Measurements from ENCODE around the gene FAM20B.

DNA sequence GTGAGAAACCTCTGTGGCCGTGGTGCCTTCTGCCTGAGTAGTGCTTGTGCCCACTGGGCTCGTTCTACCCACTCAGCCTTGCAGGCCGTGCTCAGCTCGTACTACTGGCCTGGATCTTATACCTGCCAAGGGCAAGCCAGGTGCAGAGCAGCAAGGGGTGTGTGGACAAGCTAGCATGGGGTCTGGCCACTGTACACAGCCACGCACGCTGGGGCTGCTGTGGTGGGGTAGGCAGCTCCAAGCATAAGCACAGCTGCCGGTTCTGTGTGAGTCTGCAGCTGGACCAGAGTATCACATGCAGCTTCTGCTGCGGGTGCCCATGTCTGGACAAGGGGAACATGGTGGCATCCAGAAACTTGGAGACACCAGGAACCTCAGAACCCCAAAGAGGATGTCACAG is 16.4 kb downstream of the FAM20B start:
- TF ChIP-seq, protein P1, sequence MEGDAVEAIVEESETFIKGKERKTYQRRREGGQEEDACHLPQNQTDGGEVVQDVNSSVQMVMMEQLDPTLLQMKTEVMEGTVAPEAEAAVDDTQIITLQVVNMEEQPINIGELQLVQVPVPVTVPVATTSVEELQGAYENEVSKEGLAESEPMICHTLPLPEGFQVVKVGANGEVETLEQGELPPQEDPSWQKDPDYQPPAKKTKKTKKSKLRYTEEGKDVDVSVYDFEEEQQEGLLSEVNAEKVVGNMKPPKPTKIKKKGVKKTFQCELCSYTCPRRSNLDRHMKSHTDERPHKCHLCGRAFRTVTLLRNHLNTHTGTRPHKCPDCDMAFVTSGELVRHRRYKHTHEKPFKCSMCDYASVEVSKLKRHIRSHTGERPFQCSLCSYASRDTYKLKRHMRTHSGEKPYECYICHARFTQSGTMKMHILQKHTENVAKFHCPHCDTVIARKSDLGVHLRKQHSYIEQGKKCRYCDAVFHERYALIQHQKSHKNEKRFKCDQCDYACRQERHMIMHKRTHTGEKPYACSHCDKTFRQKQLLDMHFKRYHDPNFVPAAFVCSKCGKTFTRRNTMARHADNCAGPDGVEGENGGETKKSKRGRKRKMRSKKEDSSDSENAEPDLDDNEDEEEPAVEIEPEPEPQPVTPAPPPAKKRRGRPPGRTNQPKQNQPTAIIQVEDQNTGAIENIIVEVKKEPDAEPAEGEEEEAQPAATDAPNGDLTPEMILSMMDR (conservative IDR thresholded peaks at IDR 0.05; ENCODE audit: low read depth in 2 of 2): no peak
- TF ChIP-seq NANOG (IDR thresholded peaks at IDR 0.05; ENCODE audit: borderline replicate concordance) (no peak), EZH2 (IDR thresholded peaks at IDR 0.05; ENCODE audit: low read depth, unreplicated experiment) (no peak), POLR2AphosphoS5 (IDR thresholded peaks at IDR 0.05; ENCODE audit: low read depth) (no peak), EZH2phosphoT487 (IDR thresholded peaks at IDR 0.05; ENCODE audit: unreplicated experiment) (no peak), ZNF114 (CRISPR knock-in tag; IDR thresholded peaks at IDR 0.05) (no peak), JUNB (IDR thresholded peaks at IDR 0.05; ENCODE audit: unreplicated experiment) (no peak), CREB1 (CRISPR knock-in tag; IDR thresholded peaks at IDR 0.05; ENCODE audit: low read depth) (no peak), STAT1 (IDR thresholded peaks at IDR 0.05; ENCODE audit: unreplicated experiment) (no peak)
- TF ChIP-seq, protein P2, sequence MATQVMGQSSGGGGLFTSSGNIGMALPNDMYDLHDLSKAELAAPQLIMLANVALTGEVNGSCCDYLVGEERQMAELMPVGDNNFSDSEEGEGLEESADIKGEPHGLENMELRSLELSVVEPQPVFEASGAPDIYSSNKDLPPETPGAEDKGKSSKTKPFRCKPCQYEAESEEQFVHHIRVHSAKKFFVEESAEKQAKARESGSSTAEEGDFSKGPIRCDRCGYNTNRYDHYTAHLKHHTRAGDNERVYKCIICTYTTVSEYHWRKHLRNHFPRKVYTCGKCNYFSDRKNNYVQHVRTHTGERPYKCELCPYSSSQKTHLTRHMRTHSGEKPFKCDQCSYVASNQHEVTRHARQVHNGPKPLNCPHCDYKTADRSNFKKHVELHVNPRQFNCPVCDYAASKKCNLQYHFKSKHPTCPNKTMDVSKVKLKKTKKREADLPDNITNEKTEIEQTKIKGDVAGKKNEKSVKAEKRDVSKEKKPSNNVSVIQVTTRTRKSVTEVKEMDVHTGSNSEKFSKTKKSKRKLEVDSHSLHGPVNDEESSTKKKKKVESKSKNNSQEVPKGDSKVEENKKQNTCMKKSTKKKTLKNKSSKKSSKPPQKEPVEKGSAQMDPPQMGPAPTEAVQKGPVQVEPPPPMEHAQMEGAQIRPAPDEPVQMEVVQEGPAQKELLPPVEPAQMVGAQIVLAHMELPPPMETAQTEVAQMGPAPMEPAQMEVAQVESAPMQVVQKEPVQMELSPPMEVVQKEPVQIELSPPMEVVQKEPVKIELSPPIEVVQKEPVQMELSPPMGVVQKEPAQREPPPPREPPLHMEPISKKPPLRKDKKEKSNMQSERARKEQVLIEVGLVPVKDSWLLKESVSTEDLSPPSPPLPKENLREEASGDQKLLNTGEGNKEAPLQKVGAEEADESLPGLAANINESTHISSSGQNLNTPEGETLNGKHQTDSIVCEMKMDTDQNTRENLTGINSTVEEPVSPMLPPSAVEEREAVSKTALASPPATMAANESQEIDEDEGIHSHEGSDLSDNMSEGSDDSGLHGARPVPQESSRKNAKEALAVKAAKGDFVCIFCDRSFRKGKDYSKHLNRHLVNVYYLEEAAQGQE (IDR thresholded peaks at IDR 0.05; ENCODE audit: unreplicated experiment): no peak
- TF ChIP-seq, protein P3, sequence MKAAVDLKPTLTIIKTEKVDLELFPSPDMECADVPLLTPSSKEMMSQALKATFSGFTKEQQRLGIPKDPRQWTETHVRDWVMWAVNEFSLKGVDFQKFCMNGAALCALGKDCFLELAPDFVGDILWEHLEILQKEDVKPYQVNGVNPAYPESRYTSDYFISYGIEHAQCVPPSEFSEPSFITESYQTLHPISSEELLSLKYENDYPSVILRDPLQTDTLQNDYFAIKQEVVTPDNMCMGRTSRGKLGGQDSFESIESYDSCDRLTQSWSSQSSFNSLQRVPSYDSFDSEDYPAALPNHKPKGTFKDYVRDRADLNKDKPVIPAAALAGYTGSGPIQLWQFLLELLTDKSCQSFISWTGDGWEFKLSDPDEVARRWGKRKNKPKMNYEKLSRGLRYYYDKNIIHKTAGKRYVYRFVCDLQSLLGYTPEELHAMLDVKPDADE (IDR thresholded peaks at IDR 0.05): no peak

All from GM23338 (cell line).